Mammary epithelial cell (primary cell): ENCODE measurements around the gene CHAT.

Experiments
- EZH2 ChIP-seq: IDR thresholded peaks from 2 replicates; pipeline ENCODE4 v1.6.1; 2012; ENCODE audit warnings: low read length, inconsistent platforms, borderline replicate concordance
- TF ChIP-seq, protein P1 (sequence below), 2 donors: IDR thresholded peaks in 1 of 2; conservative IDR thresholded peaks in 1 of 2; 2 replicates each; pipeline ENCODE4 v1.5.1; 2011 to 2012; ENCODE audit warnings: inconsistent platforms in 2 of 2, low read length in 2 of 2, mild to moderate bottlenecking in 2 of 2, control low read depth in 1 of 2, low read depth in 1 of 2; ENCODE audit not compliant: insufficient read depth in 1 of 2; ENCODE audit errors: extremely low read depth in 1 of 2

DNA sequence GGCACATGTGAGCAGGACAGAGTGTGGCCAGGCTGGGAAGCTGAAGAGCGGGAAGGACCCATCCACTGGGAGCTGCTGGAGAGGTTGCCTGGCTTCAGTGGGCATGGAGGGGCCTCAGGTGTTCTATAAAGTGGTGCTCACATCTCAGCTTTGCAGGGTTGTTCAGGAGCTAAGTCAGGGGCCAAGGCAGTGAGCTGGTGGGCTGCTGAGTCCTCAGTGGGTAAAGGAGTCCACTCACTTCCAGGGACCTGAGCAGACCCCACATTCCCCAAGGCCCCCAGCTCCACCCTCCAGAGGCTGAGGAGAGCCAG is 36.8 kb downstream of the CHAT start:
- TF ChIP-seq, protein P1, sequence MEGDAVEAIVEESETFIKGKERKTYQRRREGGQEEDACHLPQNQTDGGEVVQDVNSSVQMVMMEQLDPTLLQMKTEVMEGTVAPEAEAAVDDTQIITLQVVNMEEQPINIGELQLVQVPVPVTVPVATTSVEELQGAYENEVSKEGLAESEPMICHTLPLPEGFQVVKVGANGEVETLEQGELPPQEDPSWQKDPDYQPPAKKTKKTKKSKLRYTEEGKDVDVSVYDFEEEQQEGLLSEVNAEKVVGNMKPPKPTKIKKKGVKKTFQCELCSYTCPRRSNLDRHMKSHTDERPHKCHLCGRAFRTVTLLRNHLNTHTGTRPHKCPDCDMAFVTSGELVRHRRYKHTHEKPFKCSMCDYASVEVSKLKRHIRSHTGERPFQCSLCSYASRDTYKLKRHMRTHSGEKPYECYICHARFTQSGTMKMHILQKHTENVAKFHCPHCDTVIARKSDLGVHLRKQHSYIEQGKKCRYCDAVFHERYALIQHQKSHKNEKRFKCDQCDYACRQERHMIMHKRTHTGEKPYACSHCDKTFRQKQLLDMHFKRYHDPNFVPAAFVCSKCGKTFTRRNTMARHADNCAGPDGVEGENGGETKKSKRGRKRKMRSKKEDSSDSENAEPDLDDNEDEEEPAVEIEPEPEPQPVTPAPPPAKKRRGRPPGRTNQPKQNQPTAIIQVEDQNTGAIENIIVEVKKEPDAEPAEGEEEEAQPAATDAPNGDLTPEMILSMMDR (conservative IDR thresholded peaks at IDR 0.05 in 1 of 2, IDR thresholded peaks at IDR 0.05 in 1 of 2; ENCODE audit: extremely low read depth in 1 of 2, insufficient read depth in 1 of 2, low read depth in 1 of 2, low read length in 2 of 2), result no peak
- no peak for TF ChIP-seq EZH2
